Mesothelial cell of epicardium (in vitro differentiated cells): ENCODE measurements around the gene C5orf34. TPM values are rescaled to one million over a fixed set of nuclear protein-coding genes. Genes with fewer than 3 reads are reported as not detected.
"Not testable (repeated sequence)": the region's sequence is repeated elsewhere in the genome, so short reads cannot be mapped to it uniquely, and the experiment has no call there.

Experiments used
- DNase-seq, 2 experiments: peaks; one replicate each; pipeline ENCODE4 v3.0.0; 2021; ENCODE audit warnings: low spot score in 2 of 2; ENCODE audit not compliant: unreplicated experiment in 2 of 2
- H3K27ac Mint-ChIP-seq: 2 replicates; pipeline ENCODE4 v1.8.0; 2021; ENCODE audit warnings: mixed read lengths
- H3K27me3 Mint-ChIP-seq: 2 replicates; pipeline ENCODE4 v1.8.0; 2021; ENCODE audit warnings: low read depth, mixed read lengths
- H3K36me3 Mint-ChIP-seq: 2 replicates; pipeline ENCODE4 v1.8.0; 2021; ENCODE audit warnings: mixed read lengths
- H3K4me1 Mint-ChIP-seq: 2 replicates; pipeline ENCODE4 v1.8.0; 2021; ENCODE audit warnings: mixed read lengths
- H3K4me3 Mint-ChIP-seq: 2 replicates; pipeline ENCODE4 v1.8.0; 2021; ENCODE audit warnings: mild to moderate bottlenecking, moderate library complexity, mixed read lengths
- H3K9me3 Mint-ChIP-seq: 2 replicates; pipeline ENCODE4 v1.8.0; 2021; ENCODE audit warnings: mixed read lengths
- total RNA-seq: library from RNA; stranded (reverse); gene quantifications from 3 replicates; pipeline ENCODE4 v1.2.1, GENCODE V29; 2021
- TF ChIP-seq, protein P1 (sequence below): fragments of 200-600 bp; sonication (generic); IDR thresholded peaks from one replicate; pipeline ENCODE4 v1.5.0; 2021; ENCODE audit warnings: antibody characterized with exemption; ENCODE audit not compliant: unreplicated experiment

Gene C5orf34
- total RNA-seq, 1 donor from 2014 or later = 5.5 TPM

DNA sequence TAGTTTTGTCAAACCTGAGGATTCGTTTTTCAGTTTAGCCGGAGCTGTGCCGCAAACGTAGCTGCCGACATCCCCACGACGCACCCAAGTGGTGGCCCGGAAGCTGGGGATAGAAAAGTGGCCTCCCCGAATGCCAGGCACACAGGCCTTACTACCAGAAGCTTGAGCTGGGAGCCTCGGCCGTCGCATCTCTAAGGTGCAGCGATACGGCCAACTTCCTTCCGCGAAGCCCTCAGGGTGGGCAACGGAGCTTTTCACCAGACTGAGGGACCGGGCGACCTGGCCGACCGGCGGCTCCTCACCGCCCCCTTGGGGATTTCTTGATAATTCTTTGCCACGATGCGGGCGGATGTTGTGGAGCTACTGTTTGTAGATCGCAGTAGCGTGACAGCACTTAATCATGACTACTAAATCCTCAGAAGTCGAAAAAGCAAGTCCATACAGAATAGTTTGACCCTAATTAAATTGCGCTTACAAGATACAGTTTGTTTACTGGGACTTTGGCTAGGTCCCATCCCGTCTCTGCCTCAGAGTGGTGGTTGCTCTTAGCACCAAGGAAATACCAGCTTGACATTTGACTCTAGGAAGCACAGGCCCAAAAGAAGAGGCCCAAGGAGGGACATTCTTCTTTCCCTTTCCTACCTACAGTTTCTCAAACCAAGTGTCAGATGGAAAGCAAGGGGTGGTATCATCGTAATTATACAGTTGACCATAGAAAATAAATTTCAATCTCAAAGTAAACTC lies 30.7 kb downstream of the C5orf34 start:
- Mint-ChIP-seq H3K27me3 (no peaks in the 10 kb centered on the region), H3K36me3 (no peaks in the 10 kb centered on the region), H3K4me3 (peak overlapping the region; percentile 97), H3K27ac (peak overlapping the region; percentile 100), H3K4me1 (peaks cover 17% of the 10 kb centered on the region), H3K9me3 (no peaks in the 10 kb centered on the region)
- peak; percentile 60 to 87 for DNase-seq
- TF ChIP-seq, protein P1, sequence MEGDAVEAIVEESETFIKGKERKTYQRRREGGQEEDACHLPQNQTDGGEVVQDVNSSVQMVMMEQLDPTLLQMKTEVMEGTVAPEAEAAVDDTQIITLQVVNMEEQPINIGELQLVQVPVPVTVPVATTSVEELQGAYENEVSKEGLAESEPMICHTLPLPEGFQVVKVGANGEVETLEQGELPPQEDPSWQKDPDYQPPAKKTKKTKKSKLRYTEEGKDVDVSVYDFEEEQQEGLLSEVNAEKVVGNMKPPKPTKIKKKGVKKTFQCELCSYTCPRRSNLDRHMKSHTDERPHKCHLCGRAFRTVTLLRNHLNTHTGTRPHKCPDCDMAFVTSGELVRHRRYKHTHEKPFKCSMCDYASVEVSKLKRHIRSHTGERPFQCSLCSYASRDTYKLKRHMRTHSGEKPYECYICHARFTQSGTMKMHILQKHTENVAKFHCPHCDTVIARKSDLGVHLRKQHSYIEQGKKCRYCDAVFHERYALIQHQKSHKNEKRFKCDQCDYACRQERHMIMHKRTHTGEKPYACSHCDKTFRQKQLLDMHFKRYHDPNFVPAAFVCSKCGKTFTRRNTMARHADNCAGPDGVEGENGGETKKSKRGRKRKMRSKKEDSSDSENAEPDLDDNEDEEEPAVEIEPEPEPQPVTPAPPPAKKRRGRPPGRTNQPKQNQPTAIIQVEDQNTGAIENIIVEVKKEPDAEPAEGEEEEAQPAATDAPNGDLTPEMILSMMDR = peak; percentile 69

DNA sequence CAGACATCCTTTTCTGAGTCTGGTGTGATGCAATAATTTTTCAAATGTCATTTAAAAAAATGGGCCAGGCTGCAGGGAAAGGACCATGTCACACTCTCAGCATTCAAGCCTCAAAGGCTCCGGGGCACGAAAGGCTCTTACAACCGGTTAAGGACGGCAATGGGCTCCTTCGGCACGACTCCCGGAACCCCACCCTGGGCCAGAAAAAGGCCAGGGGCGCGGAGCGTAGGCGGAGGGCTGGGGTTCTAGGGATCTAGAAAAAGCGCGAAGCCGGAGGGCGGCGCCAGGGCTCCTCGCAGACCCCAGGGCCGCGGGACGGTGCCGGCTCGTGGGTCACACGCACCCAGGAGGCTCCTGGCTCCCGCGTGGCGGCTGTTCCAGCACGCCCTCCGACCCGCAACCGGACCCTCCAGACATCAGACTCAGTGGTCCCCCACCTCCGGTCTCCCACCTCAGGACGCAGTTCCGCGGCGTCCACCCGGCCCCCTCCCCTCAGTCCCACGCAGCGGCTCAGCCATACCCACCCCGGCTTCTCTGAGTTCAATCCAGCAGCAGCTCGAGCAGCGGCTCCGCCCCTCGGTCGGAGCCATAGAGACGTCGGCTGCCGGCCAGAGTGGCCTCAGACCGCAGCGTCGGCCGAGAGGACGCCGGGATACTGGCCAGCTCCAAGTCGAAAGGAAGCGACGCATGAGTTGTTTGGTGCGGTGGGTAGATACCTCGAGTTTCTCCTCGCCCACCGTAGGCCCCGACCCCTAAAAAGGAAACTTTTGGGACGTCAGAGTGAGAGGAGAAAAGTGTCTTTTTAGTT lies 31.4 kb downstream of the C5orf34 start, which contains the start of gene TMEM267:
Gene TMEM267 (minus strand): TSS at position 568 of the 808 bp plus-strand sequence. CDS start 29,896 bp downstream, outside the sequence.
- DNase-seq = peak; percentile 64 to 82
- H3K36me3 Mint-ChIP-seq = no peaks in the 10 kb centered on the region

DNA sequence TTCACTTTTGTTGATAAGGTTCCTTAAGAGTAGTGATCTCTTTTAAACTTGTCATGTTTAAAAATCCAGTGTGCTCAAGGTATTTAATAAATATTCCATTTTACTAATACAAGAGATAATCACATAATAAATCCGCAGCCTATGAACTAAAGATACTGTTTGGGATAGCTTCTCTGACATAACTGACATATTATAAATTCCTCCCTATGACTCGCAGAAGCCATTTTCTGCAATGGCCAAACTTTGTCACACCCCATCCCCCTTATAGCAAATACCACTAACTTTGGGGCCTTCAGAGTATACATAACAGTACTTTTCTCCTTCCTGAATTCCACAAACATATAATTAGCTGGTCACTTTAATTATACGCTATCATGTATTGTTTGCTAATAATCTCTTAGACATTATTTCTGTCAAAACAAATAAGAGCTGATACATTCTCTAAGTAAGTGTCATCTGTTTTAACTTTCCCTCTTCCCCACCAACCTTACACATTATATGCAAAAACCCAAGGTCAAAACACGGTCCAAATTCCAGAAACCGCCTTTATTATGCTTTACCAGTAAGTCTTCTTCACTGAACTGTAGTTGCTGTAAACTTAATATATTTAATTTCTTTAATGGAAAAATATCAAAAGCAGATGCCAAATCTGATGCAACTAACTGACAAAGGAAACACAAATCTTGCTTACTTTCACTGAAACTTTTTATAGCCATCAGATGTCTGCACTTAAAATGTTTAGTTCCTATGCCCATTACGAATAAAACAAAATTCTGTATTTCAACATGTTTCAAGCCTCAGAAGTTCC lies 32.3 kb downstream of the C5orf34 start:
- H3K4me1 Mint-ChIP-seq = peaks cover 17% of the 10 kb centered on the region
- DNase-seq = no peak
- peaks cover 1% of the 10 kb centered on the region for H3K36me3 Mint-ChIP-seq
- peak overlapping the region; percentile 97 for H3K4me3 Mint-ChIP-seq
- TF ChIP-seq, protein P1 = no peak
- peak overlapping the region; percentile 100 for H3K27ac Mint-ChIP-seq
- H3K27me3 Mint-ChIP-seq = no peaks in the 10 kb centered on the region
- H3K9me3 Mint-ChIP-seq = no peaks in the 10 kb centered on the region

More for the DNA sequence above, 31.4 kb downstream of the C5orf34 start, which contains the start of gene TMEM267:
- Mint-ChIP-seq H3K9me3 (no peaks in the 10 kb centered on the region), H3K4me3 (peak within 1 kb of the TSS; percentile 97), H3K27ac (peak within 1 kb of the TSS; percentile 100), H3K27me3 (no peaks in the 10 kb centered on the region), H3K4me1 (peaks cover 17% of the 10 kb centered on the region)
- TF ChIP-seq, protein P1 = no peak

DNA sequence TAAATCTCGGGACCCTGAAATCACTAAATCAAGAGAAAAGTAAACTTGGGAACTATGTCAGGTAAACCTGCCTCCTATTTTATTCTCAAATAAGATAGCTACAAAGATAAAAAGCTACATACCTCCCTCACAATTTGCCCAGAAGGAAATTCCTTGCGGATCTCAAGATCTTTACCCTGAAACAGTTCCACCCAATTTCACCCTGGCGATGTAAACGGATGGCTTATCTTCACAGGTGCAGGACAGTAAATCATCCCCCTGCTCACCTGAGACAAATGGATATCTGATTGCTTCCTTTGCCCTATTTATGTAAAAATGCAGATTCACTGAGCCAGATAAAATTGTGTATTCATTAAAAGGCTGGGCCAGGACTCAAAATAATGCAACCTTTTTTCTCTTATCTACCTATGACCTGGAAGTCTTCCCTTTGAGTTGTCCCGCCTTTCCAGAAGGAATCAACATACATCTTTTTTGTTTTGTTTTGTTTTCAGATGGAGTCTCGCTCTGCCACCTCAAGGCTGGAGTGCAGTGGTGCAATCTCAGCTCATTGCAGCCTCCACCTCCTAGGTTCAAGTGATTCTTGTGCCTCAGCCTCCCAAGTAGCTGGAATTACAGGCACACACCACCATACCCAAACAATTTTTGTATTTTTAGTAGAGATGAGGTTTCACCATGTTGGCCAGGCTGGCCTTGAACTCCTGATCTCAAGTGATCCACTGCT lies 45.1 kb downstream of the C5orf34 start:
- Mint-ChIP-seq H3K27ac (no peak overlapping the region), H3K27me3 (no peaks in the 10 kb centered on the region), H3K36me3 (peaks cover 61% of the 10 kb centered on the region), H3K9me3 (peaks cover 62% of the 10 kb centered on the region), H3K4me1 (peaks cover 6% of the 10 kb centered on the region), H3K4me3 (no peak overlapping the region)
- TF ChIP-seq, protein P1 = no peak
- no peak for DNase-seq

DNA sequence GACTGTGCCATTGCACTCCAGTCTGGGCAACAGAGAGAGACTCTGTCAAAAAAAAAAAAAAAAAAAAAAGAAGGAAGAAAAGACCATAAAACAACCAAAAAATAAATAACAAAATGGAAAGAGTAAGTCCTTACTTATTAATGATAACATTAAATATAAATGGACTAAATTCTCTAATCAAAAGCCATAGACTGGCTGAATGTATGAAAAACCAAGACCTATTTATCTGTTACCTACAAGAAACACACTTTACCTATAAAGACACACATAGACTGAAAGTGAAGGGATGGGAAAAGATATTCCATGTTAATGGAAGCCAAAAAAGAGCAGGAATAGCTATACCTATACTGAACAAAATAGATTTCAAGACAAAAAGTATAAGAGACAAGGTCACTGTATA lies 47.8 kb downstream of the C5orf34 start:
- TF ChIP-seq, protein P1 = no peak
- Mint-ChIP-seq H3K27ac (no peak overlapping the region), H3K9me3 (peaks cover 50% of the 10 kb centered on the region), H3K4me1 (peaks cover 6% of the 10 kb centered on the region), H3K36me3 (peaks cover 47% of the 10 kb centered on the region), H3K27me3 (no peaks in the 10 kb centered on the region), H3K4me3 (no peak overlapping the region)
- no peak for DNase-seq

DNA sequence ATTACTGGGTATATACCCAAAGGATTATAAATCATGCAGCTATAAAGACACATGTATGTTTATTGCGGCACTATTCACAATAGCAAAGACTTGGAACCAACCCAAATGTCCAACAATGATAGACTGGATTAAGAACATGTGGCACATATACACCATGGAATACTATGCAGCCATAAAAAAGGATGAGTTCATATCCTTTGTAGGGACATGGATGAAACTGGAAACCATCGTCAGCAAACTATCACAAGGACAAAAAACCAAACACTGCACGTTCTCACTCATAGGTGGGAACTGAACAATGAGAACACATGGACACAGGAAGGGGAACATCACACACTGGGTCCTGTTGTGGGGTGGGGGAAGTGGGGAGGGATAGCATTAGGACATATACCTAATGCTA lies 49.5 kb downstream of the C5orf34 start:
- not testable (repeated sequence) for H3K27ac Mint-ChIP-seq, DNase-seq, H3K27me3 Mint-ChIP-seq, H3K4me3 Mint-ChIP-seq, H3K4me1 Mint-ChIP-seq
- Mint-ChIP-seq H3K36me3 (peaks cover 39% of the 10 kb centered on the region), H3K9me3 (peaks cover 41% of the 10 kb centered on the region)
